GM20431 (cell line): ENCODE data around the gene ELF2.
"Not testable (repeated sequence)": the region's sequence is repeated elsewhere in the genome, so short reads cannot be mapped to it uniquely, and the experiment has no call there.

Source experiments
- in situ Hi-C: fragments of 300-500 bp; cut with MseI, MboI; formaldehyde crosslinking; loops from one replicate; pipeline ENCODE4 v1.15.0; 2020; ENCODE audit warnings: low sequenced_read_pairs; ENCODE audit not compliant: unreplicated experiment

The ELF2 gene

GRCh38 chr4:139188648-139189416 lies 11.8 kb upstream of the ELF2 start:
- in situ Hi-C loops: no loop called here

- in situ Hi-C loops: no loop called here
These were observed 7.1 kb upstream of the ELF2 start for GRCh38 chr4:139184129-139184528.

- in situ Hi-C loops: no loop called here
These were observed 1.0 kb upstream of the ELF2 start for GRCh38 chr4:139177869-139178619.

- in situ Hi-C loops: no loop called here
These were observed 543 bp downstream of the ELF2 start for GRCh38 chr4:139176302-139177048.

- in situ Hi-C loops: no loop called here
These were observed 1.2 kb downstream of the ELF2 start for GRCh38 chr4:139175646-139176301.

GRCh38 chr4:139171876-139172691 lies 4.9 kb downstream of the ELF2 start:
- in situ Hi-C loops: no loop called here

GRCh38 chr4:139170932-139171331 lies 6.1 kb downstream of the ELF2 start:
- in situ Hi-C loops: no loop called here

- in situ Hi-C loops: no loop called here
These were observed 9.1 kb downstream of the ELF2 start for GRCh38 chr4:139167774-139168444.

GRCh38 chr4:139164731-139165130 lies 12.3 kb downstream of the ELF2 start:
- in situ Hi-C loops: no loop called here

GRCh38 chr4:139163806-139164206 lies 13.2 kb downstream of the ELF2 start:
- in situ Hi-C loops: no loop called here

GRCh38 chr4:139157977-139158376 lies 19.0 kb downstream of the ELF2 start:
- in situ Hi-C loops: not testable (repeated sequence)

GRCh38 chr4:139154952-139155557 lies 22.0 kb downstream of the ELF2 start:
- in situ Hi-C loops: no loop called here

- in situ Hi-C loops: no loop called here
These were observed 22.5 kb downstream of the ELF2 start for GRCh38 chr4:139154538-139154937.

- in situ Hi-C loops: no loop called here
These were observed 22.9 kb downstream of the ELF2 start for GRCh38 chr4:139154134-139154421.

- in situ Hi-C loops: no loop called here
These were observed 23.4 kb downstream of the ELF2 start for GRCh38 chr4:139153411-139154133.

GRCh38 chr4:139152249-139152648 lies 24.8 kb downstream of the ELF2 start:
- in situ Hi-C loops: no loop called here

GRCh38 chr4:139146926-139147629 lies 29.9 kb downstream of the ELF2 start:
- in situ Hi-C loops: no loop called here

- in situ Hi-C loops: no loop called here
These were observed 31.5 kb downstream of the ELF2 start for GRCh38 chr4:139145552-139145932.
